ENCODE results near the gene ICAM1. TPM values are rescaled to one million over a fixed set of nuclear protein-coding genes. Genes with fewer than 3 reads are reported as not detected.

Gene ICAM1
- total RNA-seq, 4 donors from 2014 or later: 5.1 to 19.0 (median 6.7) TPM

GRCh38 chr19:10333758-10334587, 63.1 kb downstream of the ICAM1 start:
- peak in 1 of 2 donors; percentile 22 for DNase-seq (ENCODE audit: low spot score in 2 of 2)
- intact Hi-C loops (cut with DNase I; ENCODE audit: low total_unique reads): loop anchor here (5.0 kb wide), 1 partner anchor 1887 kb away; no protein-coding TSS in a partner anchor
- 13 to 15% methylated on average over 39 to 42 of the region's 44 CpGs for WGBS, 2 donors
- no peak for TF ChIP-seq POLR2A (IDR thresholded peaks at IDR 0.05)
- no peak for TF ChIP-seq CTCF (IDR thresholded peaks at IDR 0.05)
- peak overlapping the region; percentile 21 for H3K4me3 ChIP-seq (ENCODE audit: low read depth, poor library complexity, severe bottlenecking)

DNA sequence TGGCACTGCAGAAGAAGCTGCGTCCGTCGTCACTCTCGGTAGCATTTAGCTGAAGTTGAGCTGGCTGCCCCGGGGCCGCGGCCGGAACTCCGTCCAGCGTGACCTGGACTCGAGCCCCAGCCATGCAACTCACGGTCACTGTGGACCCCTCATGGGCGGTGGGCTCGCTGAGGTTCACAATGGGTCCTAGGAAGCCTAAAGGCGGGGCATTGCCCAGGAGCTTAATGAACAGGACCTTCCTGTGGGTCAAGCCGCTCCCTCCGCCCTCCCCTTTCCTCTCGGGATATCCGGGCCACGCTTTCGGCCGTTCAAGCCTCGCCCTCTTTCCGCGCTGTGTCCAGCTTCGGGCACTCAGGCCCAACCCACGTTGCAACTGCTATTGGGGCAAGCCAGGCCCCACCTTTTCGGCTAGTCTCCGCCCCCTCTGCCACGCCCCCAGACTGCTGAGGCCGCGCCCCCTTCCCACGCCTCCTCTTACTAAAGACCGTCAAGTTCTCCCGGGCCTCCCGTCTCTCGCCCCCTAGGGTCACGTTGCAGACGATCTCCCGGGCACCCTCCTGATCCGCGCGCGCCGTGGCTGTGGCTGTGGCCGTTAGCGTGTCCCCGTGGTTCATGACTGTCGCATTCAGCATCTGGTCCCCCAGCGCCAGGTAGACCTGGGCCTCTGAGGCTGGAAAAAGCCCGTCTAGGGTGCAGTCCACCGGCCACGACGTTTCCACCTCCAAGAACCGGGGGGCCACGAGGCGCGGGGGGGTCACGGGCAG, 63.9 kb downstream of the ICAM1 start:
- DNase-seq (ENCODE audit: low spot score in 2 of 2): peak; percentile 90 to 99
- TF ChIP-seq POLR2A (IDR thresholded peaks at IDR 0.05): no peak
- no peak for TF ChIP-seq CTCF (IDR thresholded peaks at IDR 0.05)
- intact Hi-C loops (cut with DNase I; ENCODE audit: low total_unique reads): loop anchor here (5.0 kb wide), 1 partner anchor 1887 kb away; no protein-coding TSS in a partner anchor
- peak overlapping the region; percentile 21 for H3K4me3 ChIP-seq (ENCODE audit: low read depth, poor library complexity, severe bottlenecking)
- 11 to 28% methylated on average over 44 to 49 of the region's 59 CpGs for WGBS, 2 donors

GRCh38 chr19:10335352-10335985, 64.5 kb downstream of the ICAM1 start:
- no peak overlapping the region for H3K4me3 ChIP-seq (ENCODE audit: low read depth, poor library complexity, severe bottlenecking)
- no peak for TF ChIP-seq POLR2A (IDR thresholded peaks at IDR 0.05)
- no peak for TF ChIP-seq CTCF (IDR thresholded peaks at IDR 0.05)
- no peak for DNase-seq (ENCODE audit: low spot score in 2 of 2)
- 66 to 73% methylated on average over 14 to 18 of the region's 26 CpGs for WGBS, 2 donors
- intact Hi-C loops (cut with DNase I; ENCODE audit: low total_unique reads): no loop called here

Small RNA genes lying within 50 kb of the gene (microRNA-seq; reads per million reads assigned to microRNA genes)
- gene MIR4322 (ENCODE audit: borderline number of aligned reads in 1 of 2, borderline replicate concordance in 2 of 2): 0 reads per million in 2 donors

Other genes with a start within 250 kb of the ICAM1 start
- 10 to 100 TPM; 17.0 to 24.6 (median 23.3) TPM for gene SHFL, start 184.8 kb upstream of the ICAM1 start, total RNA-seq
- gene ANGPTL6, start 168.4 kb upstream of the ICAM1 start, total RNA-seq: 1 to 10 TPM in 1 of 4 donors, under 1 TPM in 2, not detected in 1; 0.21 to 1.8 (median 0.68) TPM
- gene PPAN, start 164.8 kb upstream of the ICAM1 start, total RNA-seq: 10 to 100 TPM; 38.7 to 61.3 (median 52.9) TPM
- gene P2RY11, start 159.4 kb upstream of the ICAM1 start, total RNA-seq: 10 to 100 TPM; 19.0 to 26.3 (median 22.5) TPM
- gene EIF3G, start 151.2 kb upstream of the ICAM1 start, total RNA-seq: 100 to 1,000 TPM; 292 to 348 (median 320) TPM
- 10 to 100 TPM; 13.2 to 38.4 (median 32.0) TPM for gene DNMT1, start 76.2 kb upstream of the ICAM1 start, total RNA-seq
- 10 to 100 TPM in 2 of 4 donors, 1 to 10 TPM in 2; 4.5 to 11.4 (median 8.2) TPM for gene S1PR2, start 39.8 kb upstream of the ICAM1 start, total RNA-seq
- gene MRPL4, start 18.9 kb upstream of the ICAM1 start, total RNA-seq: 10 to 100 TPM; 77.2 to 90.8 (median 83.5) TPM
- under 1 TPM in 1 of 4 donors, not detected in 3; 0.38 TPM for gene ICAM4, start 15.8 kb downstream of the ICAM1 start, total RNA-seq
- under 1 TPM in 2 of 4 donors, not detected in 2; 0.13 to 0.20 TPM for gene ICAM5, start 18.8 kb downstream of the ICAM1 start, total RNA-seq
- 1 to 10 TPM in 3 of 4 donors, not detected in 1; 2.2 to 3.8 (median 2.8) TPM for gene ZGLP1, start 38.7 kb downstream of the ICAM1 start, total RNA-seq
- 10 to 100 TPM; 10.3 to 20.7 (median 18.2) TPM for gene FDX2, start 44.9 kb downstream of the ICAM1 start, total RNA-seq
- 10 to 100 TPM; 14.2 to 22.5 (median 19.2) TPM for gene RAVER1, start 62.4 kb downstream of the ICAM1 start, total RNA-seq
- gene ICAM3, start 68.5 kb downstream of the ICAM1 start, total RNA-seq: 10 to 100 TPM in 1 of 4 donors, 1 to 10 TPM in 3; 3.8 to 10.2 (median 5.1) TPM
- 100 to 1,000 TPM in 1 of 4 donors, 10 to 100 TPM in 3; 48.2 to 115 (median 64.8) TPM for gene TYK2, start 109.5 kb downstream of the ICAM1 start, total RNA-seq
- 100 to 1,000 TPM in 3 of 4 donors, 10 to 100 TPM in 1; 92.8 to 142 (median 120) TPM for gene CDC37, start 132.4 kb downstream of the ICAM1 start, total RNA-seq
- 1 to 10 TPM; 4.1 to 6.8 (median 5.7) TPM for gene PDE4A, start 149.4 kb downstream of the ICAM1 start, total RNA-seq
- gene KEAP1, start 232.2 kb downstream of the ICAM1 start, total RNA-seq: 100 to 1,000 TPM in 1 of 4 donors, 10 to 100 TPM in 3; 81.6 to 102 (median 89.0) TPM
- 10 to 100 TPM; 34.9 to 64.0 (median 42.3) TPM for gene S1PR5, start 246.3 kb downstream of the ICAM1 start, total RNA-seq